ENCODE data around the gene NPFFR1. TPM values are rescaled to one million over a fixed set of nuclear protein-coding genes. Genes with fewer than 3 reads are reported as not detected.

Gene NPFFR1
- total RNA-seq, 4 donors from 2014 or later = 0.16 TPM; not detected in 3

- Histone ChIP-seq H3K36me3 (no peaks in the 10 kb centered on the region), H3K27me3 (no peaks in the 10 kb centered on the region), H3K4me3 (no peak overlapping the region), H3K27ac (no peak overlapping the region), H3K4me1 (no peaks in the 10 kb centered on the region), H3K9me3 (no peaks in the 10 kb centered on the region)
- 81% methylated on average over 2 of the region's 2 CpGs; no CpG with 5 or more reads in 1 of the 2 donors for WGBS, 2 donors (ENCODE audit: low coverage in 1 of 2)
- no peak for TF ChIP-seq POLR2A (IDR thresholded peaks at IDR 0.05)
- TF ChIP-seq POLR2AphosphoS5 (IDR thresholded peaks at IDR 0.05) = no peak
- no peak for TF ChIP-seq CTCF (IDR thresholded peaks at IDR 0.05)
- no peak for TF ChIP-seq EP300 (IDR thresholded peaks at IDR 0.05; ENCODE audit: low read depth)
- DNase-seq = no peak
- in situ Hi-C loops (cut with MboI; ENCODE audit: low pct_ligation_motif_present in 1 of 4, low pct_unique_long_range_greater_than_20kb in 1 of 4, low sequenced_read_pairs in 3 of 4) (no loop called here), intact Hi-C loops (cut with DNase I; ENCODE audit: low total_unique reads) (no loop called here)
Measured at GRCh38 chr10:70270952-70271351, 12.9 kb downstream of the NPFFR1 start.

- Histone ChIP-seq H3K27ac (no peak overlapping the region), H3K27me3 (no peaks in the 10 kb centered on the region), H3K9me3 (no peaks in the 10 kb centered on the region), H3K4me1 (no peaks in the 10 kb centered on the region), H3K4me3 (no peak overlapping the region), H3K36me3 (no peaks in the 10 kb centered on the region)
- TF ChIP-seq POLR2AphosphoS5 (IDR thresholded peaks at IDR 0.05) = no peak
- TF ChIP-seq EP300 (IDR thresholded peaks at IDR 0.05; ENCODE audit: low read depth) = no peak
- no peak for TF ChIP-seq POLR2A (IDR thresholded peaks at IDR 0.05)
- in situ Hi-C loops (cut with MboI; ENCODE audit: low pct_ligation_motif_present in 1 of 4, low pct_unique_long_range_greater_than_20kb in 1 of 4, low sequenced_read_pairs in 3 of 4) = no loop called here
- no peak for DNase-seq
- WGBS, 2 donors (ENCODE audit: low coverage in 1 of 2) = 89 to 100% methylated on average over 2 to 3 of the region's 3 CpGs
- intact Hi-C loops (cut with DNase I; ENCODE audit: low total_unique reads) = no loop called here
Measured at GRCh38 chr10:70269741-70270140, 14.1 kb downstream of the NPFFR1 start.

- 92 to 94% methylated on average over 3 to 4 of the region's 4 CpGs for WGBS, 2 donors (ENCODE audit: low coverage in 1 of 2)
- Histone ChIP-seq H3K4me1 (no peaks in the 10 kb centered on the region), H3K36me3 (no peaks in the 10 kb centered on the region), H3K27ac (no peak overlapping the region), H3K9me3 (no peaks in the 10 kb centered on the region), H3K27me3 (peaks cover 1% of the 10 kb centered on the region), H3K4me3 (no peak overlapping the region)
- TF ChIP-seq EP300 (IDR thresholded peaks at IDR 0.05; ENCODE audit: low read depth) = no peak
- TF ChIP-seq CTCF (IDR thresholded peaks at IDR 0.05) = no peak
- no peak for TF ChIP-seq POLR2A (IDR thresholded peaks at IDR 0.05)
- no peak for TF ChIP-seq POLR2AphosphoS5 (IDR thresholded peaks at IDR 0.05)
- intact Hi-C loops (cut with DNase I; ENCODE audit: low total_unique reads) (no loop called here), in situ Hi-C loops (cut with MboI; ENCODE audit: low pct_ligation_motif_present in 1 of 4, low pct_unique_long_range_greater_than_20kb in 1 of 4, low sequenced_read_pairs in 3 of 4) (no loop called here)
- no peak for DNase-seq
Measured at GRCh38 chr10:70268376-70268775, 15.4 kb downstream of the NPFFR1 start.

GRCh38 chr10:70267161-70267933 is 16.5 kb downstream of the NPFFR1 start:
- Histone ChIP-seq H3K27me3 (peaks cover 6% of the 10 kb centered on the region), H3K4me3 (no peak overlapping the region), H3K4me1 (no peaks in the 10 kb centered on the region), H3K27ac (peak overlapping the region in 1 of 4 donors; percentile 14), H3K36me3 (no peaks in the 10 kb centered on the region), H3K9me3 (no peaks in the 10 kb centered on the region)
- WGBS, 2 donors (ENCODE audit: low coverage in 1 of 2) = 70 to 83% methylated on average over 1 to 9 of the region's 9 CpGs
- DNase-seq = peak; percentile 30
- in situ Hi-C loops (cut with MboI; ENCODE audit: low pct_ligation_motif_present in 1 of 4, low pct_unique_long_range_greater_than_20kb in 1 of 4, low sequenced_read_pairs in 3 of 4) = no loop called here
- TF ChIP-seq EP300 (IDR thresholded peaks at IDR 0.05; ENCODE audit: low read depth) (no peak), POLR2AphosphoS5 (IDR thresholded peaks at IDR 0.05) (peak in 1 of 3 donors; percentile 37), CTCF (IDR thresholded peaks at IDR 0.05) (no peak)
- intact Hi-C loops (cut with DNase I; ENCODE audit: low total_unique reads) = no loop called here

All from transverse colon (tissue), 4 donors.